ENCODE results near the gene SPATA12.

DNA sequence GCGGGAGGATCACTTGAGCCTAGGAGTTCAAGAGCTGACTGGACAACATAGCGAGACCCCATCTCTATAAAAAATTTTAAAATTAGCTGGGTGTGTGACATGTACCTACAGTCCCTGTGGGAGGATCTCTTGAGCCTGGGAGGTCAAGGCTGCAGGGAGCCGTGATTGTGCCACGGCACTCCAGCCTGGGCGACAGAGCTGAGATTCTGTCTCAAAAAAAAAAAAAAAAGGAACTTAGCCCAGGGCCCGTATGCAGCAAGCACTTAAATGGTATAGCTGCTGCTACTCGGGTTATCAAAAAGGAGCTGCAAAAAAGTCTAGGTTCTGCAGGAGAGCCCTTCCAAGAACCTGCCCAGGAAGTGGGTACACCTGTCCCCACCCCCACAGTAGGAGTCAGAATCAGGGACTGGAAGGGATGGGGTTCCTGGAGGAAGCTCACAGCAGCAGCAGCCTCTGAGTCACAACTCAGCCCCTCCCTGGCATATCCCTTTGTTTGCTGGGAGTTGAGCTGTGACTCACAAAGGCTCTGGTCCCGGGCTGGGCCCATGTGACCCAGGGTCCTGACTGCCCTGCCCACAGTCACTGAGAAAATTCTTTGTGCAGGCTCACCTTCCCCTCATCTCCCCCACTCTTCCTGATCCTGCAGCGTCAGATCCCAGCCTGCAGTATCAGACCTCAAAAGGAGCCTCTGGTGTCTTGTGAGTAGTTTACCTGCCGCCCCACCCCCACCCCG, at the start of gene SPATA12:
- TF ChIP-seq CTCF (IDR thresholded peaks at IDR 0.05) (no peak), POLR2A (IDR thresholded peaks at IDR 0.05) (no peak)
